ENCODE measurements around the gene MANF.

Gene MANF

DNA sequence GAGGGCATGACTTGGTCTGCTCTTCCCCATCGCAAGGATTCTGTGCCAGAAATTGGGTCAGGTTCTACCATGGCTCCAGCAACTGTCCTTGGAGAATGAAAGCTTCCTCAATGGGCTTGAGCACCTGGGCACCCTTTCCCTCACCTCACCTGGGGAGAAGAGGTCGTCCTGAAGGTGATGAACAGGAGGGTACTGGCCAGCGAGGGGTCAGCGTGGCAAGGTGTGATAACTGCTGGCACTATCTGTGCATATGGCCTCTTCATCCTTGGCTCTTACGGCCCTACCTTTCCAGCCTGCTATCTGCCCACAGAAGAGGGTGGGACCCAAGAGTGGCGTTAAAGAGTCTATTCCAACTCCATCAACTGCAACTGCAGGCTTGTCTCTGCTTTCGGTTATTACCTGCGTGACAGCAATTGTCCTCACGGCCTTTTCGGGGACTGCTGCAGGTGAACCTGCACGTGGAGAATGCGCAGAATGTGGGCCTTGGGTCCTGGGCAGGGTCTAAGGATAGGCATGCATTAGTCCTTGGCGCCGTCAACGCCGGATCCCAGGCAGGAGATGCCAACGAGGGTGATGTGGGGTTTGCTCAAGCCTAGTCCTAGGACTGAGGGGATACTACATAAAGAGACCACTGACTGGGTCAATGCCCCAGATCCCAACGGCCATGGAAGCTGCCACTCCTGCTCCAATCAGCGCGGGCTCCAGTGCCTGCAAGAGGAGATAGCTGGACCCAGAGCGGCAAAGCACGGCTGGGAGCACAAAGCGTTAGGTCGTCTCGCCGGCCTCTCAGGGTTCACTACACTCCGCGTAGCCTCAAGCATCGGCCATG lies 5.4 kb downstream of the MANF start:
- H3K4me3 ChIP-seq (ENCODE audit: low read length) = peak overlapping the region; percentile 88
- H3K27ac ChIP-seq (ENCODE audit: low read depth, low read length) = peak overlapping the region; percentile 38
- no peaks in the 10 kb centered on the region for H3K9me3 ChIP-seq (ENCODE audit: control insufficient read depth, insufficient read depth, low read length)
- no peaks in the 10 kb centered on the region for H3K9me2 ChIP-seq (replicated peaks; ENCODE audit: control insufficient read depth, low read length)
- peaks cover 70% of the 10 kb centered on the region for H3K4me1 ChIP-seq (ENCODE audit: control insufficient read depth, low read length)
- peaks cover 90% of the 10 kb centered on the region for H3K36me3 ChIP-seq (ENCODE audit: control insufficient read depth, low read length)
- no peaks in the 10 kb centered on the region for H3K27me3 ChIP-seq (ENCODE audit: control insufficient read depth, low read length)
- TF ChIP-seq EZH2phosphoT487 (IDR thresholded peaks at IDR 0.05; ENCODE audit: borderline replicate concordance, low read length) = no peak
- TF ChIP-seq, protein P1, sequence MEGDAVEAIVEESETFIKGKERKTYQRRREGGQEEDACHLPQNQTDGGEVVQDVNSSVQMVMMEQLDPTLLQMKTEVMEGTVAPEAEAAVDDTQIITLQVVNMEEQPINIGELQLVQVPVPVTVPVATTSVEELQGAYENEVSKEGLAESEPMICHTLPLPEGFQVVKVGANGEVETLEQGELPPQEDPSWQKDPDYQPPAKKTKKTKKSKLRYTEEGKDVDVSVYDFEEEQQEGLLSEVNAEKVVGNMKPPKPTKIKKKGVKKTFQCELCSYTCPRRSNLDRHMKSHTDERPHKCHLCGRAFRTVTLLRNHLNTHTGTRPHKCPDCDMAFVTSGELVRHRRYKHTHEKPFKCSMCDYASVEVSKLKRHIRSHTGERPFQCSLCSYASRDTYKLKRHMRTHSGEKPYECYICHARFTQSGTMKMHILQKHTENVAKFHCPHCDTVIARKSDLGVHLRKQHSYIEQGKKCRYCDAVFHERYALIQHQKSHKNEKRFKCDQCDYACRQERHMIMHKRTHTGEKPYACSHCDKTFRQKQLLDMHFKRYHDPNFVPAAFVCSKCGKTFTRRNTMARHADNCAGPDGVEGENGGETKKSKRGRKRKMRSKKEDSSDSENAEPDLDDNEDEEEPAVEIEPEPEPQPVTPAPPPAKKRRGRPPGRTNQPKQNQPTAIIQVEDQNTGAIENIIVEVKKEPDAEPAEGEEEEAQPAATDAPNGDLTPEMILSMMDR (IDR thresholded peaks at IDR 0.05; ENCODE audit: low read depth, low read length, poor library complexity, severe bottlenecking) = peak; percentile 85
- H3F3A ChIP-seq (ENCODE audit: control insufficient read depth, insufficient read depth) = peaks cover 37% of the 10 kb centered on the region
- H3K79me2 ChIP-seq (ENCODE audit: control insufficient read depth, low read length) = peaks cover 92% of the 10 kb centered on the region
- peak overlapping the region; percentile 84 for H3K4me2 ChIP-seq (ENCODE audit: low read length)
- H4K20me1 ChIP-seq (ENCODE audit: control insufficient read depth, insufficient read depth, low read depth, low read length) = peaks cover 19% of the 10 kb centered on the region

DNA sequence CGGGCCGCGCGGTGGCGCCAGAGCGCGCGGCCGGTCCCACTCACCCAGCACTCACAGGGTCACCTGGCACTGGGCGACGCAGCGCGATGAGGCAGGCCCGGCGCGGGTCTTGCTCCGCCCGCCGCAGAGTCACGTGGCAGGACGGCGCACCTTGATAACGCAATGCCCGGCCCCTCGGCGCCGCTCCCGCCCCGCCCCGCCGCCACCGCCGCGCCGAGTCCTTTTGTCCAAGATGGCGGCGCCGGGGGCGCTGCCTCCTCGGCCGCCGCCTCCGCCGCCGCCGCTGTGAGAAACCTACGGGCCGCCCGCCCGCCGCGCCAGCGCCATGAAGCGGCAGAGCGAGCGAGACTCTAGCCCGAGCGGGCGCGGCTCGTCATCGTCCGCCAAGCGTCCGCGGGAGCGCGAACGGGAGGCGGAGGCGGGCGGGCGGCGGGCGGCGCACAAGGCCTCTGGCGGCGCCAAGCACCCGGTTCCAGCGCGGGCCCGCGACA lies 6.0 kb downstream of the MANF start, which contains the start of gene RBM15B:
Gene RBM15B (plus strand): TSS at position 211 of the 491 bp plus-strand sequence. CDS start 115 bp downstream, at position 326.
- Histone ChIP-seq H3K27ac (ENCODE audit: low read depth, low read length) (peak within 1 kb of the TSS; percentile 43), H3K27me3 (ENCODE audit: control insufficient read depth, low read length) (no peaks in the 10 kb centered on the region), H3K4me3 (ENCODE audit: low read length) (peak within 1 kb of the TSS; percentile 88), H4K20me1 (ENCODE audit: control insufficient read depth, insufficient read depth, low read depth, low read length) (peaks cover 19% of the 10 kb centered on the region), H3K9me2 (replicated peaks; ENCODE audit: control insufficient read depth, low read length) (no peaks in the 10 kb centered on the region), H3F3A (ENCODE audit: control insufficient read depth, insufficient read depth) (peaks cover 37% of the 10 kb centered on the region), H3K4me1 (ENCODE audit: control insufficient read depth, low read length) (peaks cover 73% of the 10 kb centered on the region), H3K79me2 (ENCODE audit: control insufficient read depth, low read length) (peaks cover 92% of the 10 kb centered on the region), H3K4me2 (ENCODE audit: low read length) (peak within 1 kb of the TSS; percentile 84), H3K9me3 (ENCODE audit: control insufficient read depth, insufficient read depth, low read length) (no peaks in the 10 kb centered on the region), H3K36me3 (ENCODE audit: control insufficient read depth, low read length) (peaks cover 91% of the 10 kb centered on the region)
- TF ChIP-seq, protein P1 (IDR thresholded peaks at IDR 0.05; ENCODE audit: low read depth, low read length, poor library complexity, severe bottlenecking) = no peak
- TF ChIP-seq EZH2phosphoT487 (IDR thresholded peaks at IDR 0.05; ENCODE audit: borderline replicate concordance, low read length) = no peak

DNA sequence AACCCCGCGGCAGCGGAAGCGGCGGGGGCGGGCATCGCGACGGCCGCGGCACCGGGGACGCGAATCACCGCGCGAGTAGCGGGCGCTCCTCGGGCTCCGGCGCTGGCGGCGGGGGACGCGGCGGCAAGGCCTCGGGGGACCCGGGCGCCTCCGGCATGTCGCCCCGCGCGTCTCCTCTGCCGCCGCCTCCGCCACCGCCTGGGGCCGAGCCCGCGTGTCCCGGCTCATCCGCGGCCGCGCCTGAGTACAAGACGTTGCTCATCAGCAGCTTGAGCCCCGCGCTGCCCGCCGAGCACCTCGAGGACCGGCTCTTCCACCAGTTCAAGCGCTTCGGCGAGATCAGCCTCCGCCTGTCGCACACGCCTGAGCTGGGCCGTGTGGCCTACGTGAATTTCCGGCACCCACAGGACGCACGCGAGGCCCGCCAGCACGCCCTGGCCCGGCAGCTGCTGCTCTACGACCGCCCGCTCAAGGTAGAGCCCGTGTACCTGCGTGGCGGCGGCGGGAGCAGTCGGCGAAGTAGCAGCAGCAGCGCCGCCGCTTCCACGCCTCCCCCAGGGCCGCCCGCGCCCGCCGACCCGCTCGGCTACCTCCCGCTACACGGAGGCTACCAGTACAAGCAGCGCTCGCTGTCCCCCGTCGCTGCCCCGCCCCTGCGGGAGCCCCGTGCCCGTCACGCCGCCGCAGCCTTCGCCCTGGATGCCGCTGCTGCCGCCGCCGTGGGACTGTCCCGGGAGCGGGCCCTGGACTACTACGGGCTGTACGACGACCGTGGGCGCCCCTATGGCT lies 6.7 kb downstream of the MANF start:
- Histone ChIP-seq H4K20me1 (ENCODE audit: control insufficient read depth, insufficient read depth, low read depth, low read length) (peaks cover 16% of the 10 kb centered on the region), H3K4me3 (ENCODE audit: low read length) (peak overlapping the region; percentile 88), H3K9me2 (replicated peaks; ENCODE audit: control insufficient read depth, low read length) (no peaks in the 10 kb centered on the region), H3K79me2 (ENCODE audit: control insufficient read depth, low read length) (peaks cover 92% of the 10 kb centered on the region), H3K27ac (ENCODE audit: low read depth, low read length) (peak overlapping the region; percentile 43), H3F3A (ENCODE audit: control insufficient read depth, insufficient read depth) (peaks cover 34% of the 10 kb centered on the region), H3K4me1 (ENCODE audit: control insufficient read depth, low read length) (peaks cover 67% of the 10 kb centered on the region), H3K36me3 (ENCODE audit: control insufficient read depth, low read length) (peaks cover 91% of the 10 kb centered on the region), H3K4me2 (ENCODE audit: low read length) (peak overlapping the region; percentile 80), H3K27me3 (ENCODE audit: control insufficient read depth, low read length) (no peaks in the 10 kb centered on the region), H3K9me3 (ENCODE audit: control insufficient read depth, insufficient read depth, low read length) (no peaks in the 10 kb centered on the region)
- TF ChIP-seq, protein P1 (IDR thresholded peaks at IDR 0.05; ENCODE audit: low read depth, low read length, poor library complexity, severe bottlenecking) = no peak
- TF ChIP-seq EZH2phosphoT487 (IDR thresholded peaks at IDR 0.05; ENCODE audit: borderline replicate concordance, low read length) = no peak

All from DOHH2 (cell line).